Testis (tissue), 2 donors: Measurements from ENCODE around the gene SEMA4G.

Experiments used
- CTCF ChIP-seq, 3 experiments: fragments of 450-650 bp in 2 of 3; fragments of 200-600 bp in 1 of 3; sonication (generic) in 1 of 3; IDR thresholded peaks; one replicate each; pipeline ENCODE4 v1.5.1; 2016 to 2019; ENCODE audit warnings: antibody characterized with exemption in 3 of 3, mild to moderate bottlenecking in 2 of 3, moderate library complexity in 1 of 3
- POLR2A ChIP-seq: fragments of 450-650 bp; IDR thresholded peaks from one replicate; pipeline ENCODE4 v1.6.1; 2017; ENCODE audit warnings: antibody characterized with exemption, mild to moderate bottlenecking, moderate library complexity

- TF ChIP-seq CTCF (IDR thresholded peaks at IDR 0.05) (no peak), POLR2A (no peak)
Observed at GRCh38 chr10:100930368-100930767, 38.9 kb upstream of the SEMA4G start.
